ENCODE measurements around the gene GSC2. TPM values are rescaled to one million over a fixed set of nuclear protein-coding genes. Genes with fewer than 3 reads are reported as not detected.

The GSC2 gene
- total and polyA plus RNA-seq, 2 of the 8 experiments (the other 6 are each of a cell fraction or from before 2014, with no cell fraction given) = 0.17 to 0.48 TPM

DNA sequence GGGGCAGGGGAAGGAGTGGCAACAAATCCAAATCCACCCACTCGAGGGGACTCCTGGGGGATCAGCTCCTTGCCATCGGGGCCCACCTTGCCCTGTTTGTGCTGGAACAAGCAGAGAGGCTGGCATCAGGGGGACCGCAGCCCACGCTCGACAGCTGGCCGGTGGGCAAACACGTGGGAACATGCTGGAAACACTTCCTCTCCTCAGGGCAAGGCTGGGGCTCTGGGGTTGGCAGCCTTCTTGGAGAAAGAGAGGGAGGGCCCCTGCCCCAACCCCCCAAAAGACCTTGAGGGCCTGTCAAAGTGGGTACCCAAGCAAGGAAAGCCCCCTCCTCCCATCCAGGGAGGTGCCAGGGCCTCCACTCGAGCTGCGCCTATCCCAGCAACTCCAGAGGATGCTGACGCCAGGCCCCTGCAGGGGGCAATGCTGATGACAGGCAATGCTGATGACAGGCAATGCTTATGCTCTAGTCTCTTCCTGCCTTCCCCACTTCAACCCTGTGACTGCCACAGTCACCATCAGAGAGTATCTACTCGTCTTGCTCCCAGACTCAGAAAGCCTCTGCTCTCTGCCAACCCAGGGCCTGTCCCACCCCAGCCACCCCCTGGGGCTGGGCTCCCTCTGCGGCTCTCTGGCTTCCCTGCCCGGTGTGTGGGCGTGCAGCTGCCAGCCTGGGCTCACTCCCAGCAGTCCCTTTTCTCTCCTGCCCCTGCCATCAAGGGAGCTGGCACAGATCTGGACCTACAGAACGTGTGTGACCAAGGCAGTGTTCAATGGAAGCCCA lies 11.7 kb downstream of the GSC2 start (continued):
- TF ChIP-seq, protein P1, sequence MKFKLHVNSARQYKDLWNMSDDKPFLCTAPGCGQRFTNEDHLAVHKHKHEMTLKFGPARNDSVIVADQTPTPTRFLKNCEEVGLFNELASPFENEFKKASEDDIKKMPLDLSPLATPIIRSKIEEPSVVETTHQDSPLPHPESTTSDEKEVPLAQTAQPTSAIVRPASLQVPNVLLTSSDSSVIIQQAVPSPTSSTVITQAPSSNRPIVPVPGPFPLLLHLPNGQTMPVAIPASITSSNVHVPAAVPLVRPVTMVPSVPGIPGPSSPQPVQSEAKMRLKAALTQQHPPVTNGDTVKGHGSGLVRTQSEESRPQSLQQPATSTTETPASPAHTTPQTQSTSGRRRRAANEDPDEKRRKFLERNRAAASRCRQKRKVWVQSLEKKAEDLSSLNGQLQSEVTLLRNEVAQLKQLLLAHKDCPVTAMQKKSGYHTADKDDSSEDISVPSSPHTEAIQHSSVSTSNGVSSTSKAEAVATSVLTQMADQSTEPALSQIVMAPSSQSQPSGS (IDR thresholded peaks at IDR 0.05; ENCODE audit: low read length) = no peak
- TF ChIP-seq CHD2 (IDR thresholded peaks at IDR 0.05; ENCODE audit: low read length) (no peak), BCL11A (IDR thresholded peaks at IDR 0.05; ENCODE audit: low read depth in 2 of 2, low read length in 2 of 2) (no peak)
- TF ChIP-seq, protein P2, sequence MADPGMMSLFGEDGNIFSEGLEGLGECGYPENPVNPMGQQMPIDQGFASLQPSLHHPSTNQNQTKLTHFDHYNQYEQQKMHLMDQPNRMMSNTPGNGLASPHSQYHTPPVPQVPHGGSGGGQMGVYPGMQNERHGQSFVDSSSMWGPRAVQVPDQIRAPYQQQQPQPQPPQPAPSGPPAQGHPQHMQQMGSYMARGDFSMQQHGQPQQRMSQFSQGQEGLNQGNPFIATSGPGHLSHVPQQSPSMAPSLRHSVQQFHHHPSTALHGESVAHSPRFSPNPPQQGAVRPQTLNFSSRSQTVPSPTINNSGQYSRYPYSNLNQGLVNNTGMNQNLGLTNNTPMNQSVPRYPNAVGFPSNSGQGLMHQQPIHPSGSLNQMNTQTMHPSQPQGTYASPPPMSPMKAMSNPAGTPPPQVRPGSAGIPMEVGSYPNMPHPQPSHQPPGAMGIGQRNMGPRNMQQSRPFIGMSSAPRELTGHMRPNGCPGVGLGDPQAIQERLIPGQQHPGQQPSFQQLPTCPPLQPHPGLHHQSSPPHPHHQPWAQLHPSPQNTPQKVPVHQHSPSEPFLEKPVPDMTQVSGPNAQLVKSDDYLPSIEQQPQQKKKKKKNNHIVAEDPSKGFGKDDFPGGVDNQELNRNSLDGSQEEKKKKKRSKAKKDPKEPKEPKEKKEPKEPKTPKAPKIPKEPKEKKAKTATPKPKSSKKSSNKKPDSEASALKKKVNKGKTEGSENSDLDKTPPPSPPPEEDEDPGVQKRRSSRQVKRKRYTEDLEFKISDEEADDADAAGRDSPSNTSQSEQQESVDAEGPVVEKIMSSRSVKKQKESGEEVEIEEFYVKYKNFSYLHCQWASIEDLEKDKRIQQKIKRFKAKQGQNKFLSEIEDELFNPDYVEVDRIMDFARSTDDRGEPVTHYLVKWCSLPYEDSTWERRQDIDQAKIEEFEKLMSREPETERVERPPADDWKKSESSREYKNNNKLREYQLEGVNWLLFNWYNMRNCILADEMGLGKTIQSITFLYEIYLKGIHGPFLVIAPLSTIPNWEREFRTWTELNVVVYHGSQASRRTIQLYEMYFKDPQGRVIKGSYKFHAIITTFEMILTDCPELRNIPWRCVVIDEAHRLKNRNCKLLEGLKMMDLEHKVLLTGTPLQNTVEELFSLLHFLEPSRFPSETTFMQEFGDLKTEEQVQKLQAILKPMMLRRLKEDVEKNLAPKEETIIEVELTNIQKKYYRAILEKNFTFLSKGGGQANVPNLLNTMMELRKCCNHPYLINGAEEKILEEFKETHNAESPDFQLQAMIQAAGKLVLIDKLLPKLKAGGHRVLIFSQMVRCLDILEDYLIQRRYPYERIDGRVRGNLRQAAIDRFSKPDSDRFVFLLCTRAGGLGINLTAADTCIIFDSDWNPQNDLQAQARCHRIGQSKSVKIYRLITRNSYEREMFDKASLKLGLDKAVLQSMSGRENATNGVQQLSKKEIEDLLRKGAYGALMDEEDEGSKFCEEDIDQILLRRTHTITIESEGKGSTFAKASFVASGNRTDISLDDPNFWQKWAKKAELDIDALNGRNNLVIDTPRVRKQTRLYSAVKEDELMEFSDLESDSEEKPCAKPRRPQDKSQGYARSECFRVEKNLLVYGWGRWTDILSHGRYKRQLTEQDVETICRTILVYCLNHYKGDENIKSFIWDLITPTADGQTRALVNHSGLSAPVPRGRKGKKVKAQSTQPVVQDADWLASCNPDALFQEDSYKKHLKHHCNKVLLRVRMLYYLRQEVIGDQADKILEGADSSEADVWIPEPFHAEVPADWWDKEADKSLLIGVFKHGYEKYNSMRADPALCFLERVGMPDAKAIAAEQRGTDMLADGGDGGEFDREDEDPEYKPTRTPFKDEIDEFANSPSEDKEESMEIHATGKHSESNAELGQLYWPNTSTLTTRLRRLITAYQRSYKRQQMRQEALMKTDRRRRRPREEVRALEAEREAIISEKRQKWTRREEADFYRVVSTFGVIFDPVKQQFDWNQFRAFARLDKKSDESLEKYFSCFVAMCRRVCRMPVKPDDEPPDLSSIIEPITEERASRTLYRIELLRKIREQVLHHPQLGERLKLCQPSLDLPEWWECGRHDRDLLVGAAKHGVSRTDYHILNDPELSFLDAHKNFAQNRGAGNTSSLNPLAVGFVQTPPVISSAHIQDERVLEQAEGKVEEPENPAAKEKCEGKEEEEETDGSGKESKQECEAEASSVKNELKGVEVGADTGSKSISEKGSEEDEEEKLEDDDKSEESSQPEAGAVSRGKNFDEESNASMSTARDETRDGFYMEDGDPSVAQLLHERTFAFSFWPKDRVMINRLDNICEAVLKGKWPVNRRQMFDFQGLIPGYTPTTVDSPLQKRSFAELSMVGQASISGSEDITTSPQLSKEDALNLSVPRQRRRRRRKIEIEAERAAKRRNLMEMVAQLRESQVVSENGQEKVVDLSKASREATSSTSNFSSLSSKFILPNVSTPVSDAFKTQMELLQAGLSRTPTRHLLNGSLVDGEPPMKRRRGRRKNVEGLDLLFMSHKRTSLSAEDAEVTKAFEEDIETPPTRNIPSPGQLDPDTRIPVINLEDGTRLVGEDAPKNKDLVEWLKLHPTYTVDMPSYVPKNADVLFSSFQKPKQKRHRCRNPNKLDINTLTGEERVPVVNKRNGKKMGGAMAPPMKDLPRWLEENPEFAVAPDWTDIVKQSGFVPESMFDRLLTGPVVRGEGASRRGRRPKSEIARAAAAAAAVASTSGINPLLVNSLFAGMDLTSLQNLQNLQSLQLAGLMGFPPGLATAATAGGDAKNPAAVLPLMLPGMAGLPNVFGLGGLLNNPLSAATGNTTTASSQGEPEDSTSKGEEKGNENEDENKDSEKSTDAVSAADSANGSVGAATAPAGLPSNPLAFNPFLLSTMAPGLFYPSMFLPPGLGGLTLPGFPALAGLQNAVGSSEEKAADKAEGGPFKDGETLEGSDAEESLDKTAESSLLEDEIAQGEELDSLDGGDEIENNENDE (IDR thresholded peaks at IDR 0.05; ENCODE audit: insufficient replicate concordance, low read length) = no peak

Data from H1 (cell line).